GM12872 (cell line): ENCODE data around the gene NME9.

ENCODE experiments used
- TF ChIP-seq, protein P1 (sequence below): IDR thresholded peaks from 3 replicates; pipeline ENCODE4 v1.5.1; 2011; ENCODE audit warnings: low read depth, mild to moderate bottlenecking, low read length, moderate library complexity; ENCODE audit not compliant: insufficient read depth

NME9 gene

DNA sequence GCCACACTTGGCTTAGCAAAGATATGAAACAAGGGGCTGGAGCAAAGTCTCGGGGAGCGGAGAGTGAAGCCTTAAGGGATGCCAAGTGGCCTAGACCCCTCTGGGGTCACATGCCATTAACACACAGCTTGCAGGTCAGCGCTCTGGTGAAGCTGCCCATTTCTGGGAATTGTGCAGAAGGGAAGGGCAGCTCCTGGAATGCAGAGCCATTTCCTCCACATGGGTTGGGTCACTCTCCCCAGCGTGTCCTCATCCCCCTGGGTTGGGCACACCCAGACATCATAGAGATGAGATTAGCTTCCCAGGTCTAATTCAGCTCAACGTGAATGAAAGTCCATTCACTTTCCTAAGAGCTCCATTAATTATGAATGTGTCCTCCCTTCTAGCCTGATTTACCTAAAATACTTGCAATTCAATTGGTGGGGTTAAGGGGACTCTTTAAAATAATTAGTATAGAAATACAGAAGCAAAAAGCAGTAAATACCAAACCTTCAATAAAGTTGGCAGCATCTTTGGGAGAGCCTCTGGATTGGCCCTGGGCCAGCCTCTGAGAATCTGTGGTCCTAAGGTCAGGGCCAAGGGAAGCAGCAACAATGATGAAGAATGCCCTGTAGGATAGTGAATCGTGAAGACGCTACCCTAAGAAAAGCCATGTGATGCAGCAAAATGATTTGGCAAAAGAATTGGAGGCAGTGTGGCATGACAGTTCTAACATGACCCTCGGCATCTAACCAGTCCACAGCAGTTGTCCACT, 36.5 kb upstream of the NME9 start:
- TF ChIP-seq, protein P1, sequence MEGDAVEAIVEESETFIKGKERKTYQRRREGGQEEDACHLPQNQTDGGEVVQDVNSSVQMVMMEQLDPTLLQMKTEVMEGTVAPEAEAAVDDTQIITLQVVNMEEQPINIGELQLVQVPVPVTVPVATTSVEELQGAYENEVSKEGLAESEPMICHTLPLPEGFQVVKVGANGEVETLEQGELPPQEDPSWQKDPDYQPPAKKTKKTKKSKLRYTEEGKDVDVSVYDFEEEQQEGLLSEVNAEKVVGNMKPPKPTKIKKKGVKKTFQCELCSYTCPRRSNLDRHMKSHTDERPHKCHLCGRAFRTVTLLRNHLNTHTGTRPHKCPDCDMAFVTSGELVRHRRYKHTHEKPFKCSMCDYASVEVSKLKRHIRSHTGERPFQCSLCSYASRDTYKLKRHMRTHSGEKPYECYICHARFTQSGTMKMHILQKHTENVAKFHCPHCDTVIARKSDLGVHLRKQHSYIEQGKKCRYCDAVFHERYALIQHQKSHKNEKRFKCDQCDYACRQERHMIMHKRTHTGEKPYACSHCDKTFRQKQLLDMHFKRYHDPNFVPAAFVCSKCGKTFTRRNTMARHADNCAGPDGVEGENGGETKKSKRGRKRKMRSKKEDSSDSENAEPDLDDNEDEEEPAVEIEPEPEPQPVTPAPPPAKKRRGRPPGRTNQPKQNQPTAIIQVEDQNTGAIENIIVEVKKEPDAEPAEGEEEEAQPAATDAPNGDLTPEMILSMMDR: no peak

DNA sequence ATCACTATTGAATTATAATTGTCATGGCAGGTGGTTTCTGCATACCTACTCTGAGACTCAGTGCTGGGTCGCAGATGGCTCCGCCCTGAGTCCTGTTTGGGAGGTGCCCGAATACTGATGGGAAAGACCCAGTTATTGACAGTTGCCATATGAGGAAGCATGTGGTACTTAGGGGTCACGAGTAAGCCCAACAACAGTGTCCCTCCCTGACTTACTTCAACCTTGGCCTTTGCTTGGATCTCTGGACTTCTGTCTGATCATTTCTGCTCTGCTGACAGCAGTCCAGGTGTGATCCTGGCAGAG, 35.6 kb upstream of the NME9 start:
- TF ChIP-seq, protein P1: no peak

DNA sequence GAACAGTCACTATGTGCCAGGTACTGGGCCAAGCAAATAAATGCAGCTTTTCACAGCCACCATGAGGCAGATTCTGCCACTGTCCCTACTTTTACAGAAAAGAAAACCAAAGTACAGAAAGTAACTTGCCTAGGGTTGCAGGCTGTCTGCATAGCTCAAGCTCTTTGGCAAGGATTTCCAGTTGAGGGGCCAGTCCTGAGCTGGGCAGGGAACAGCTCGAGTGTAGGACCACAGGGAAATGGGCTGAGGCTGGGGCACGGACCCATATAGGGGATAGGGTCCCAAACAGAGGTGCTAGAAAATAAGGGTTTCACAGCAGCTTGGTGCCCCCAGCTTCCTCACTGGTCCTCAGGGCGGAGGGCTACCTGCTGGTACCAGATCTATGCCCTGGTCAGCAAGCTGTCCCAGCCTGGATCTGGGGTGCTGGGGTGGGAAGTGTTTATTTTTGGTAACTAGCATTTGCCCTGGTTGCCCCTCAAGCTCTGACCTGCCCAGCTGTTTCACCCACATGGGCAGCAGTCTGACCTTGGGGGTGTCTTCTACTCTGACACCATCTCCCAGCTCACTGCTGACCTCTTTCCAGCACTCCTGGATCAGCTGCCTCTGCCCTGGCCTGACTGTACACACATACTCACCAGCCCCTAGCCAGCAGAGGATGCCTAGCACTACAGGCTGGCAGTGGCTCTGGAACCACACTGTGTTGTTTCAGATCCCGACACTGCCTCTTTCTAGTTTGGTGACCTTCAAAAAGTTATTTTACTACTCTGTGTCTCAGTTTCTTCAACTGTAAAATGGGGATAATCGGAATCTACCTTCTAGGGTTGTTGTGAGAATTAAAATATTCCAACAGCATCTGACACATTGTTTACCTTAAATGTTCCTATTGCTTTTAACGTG, 35.0 kb upstream of the NME9 start:
- TF ChIP-seq, protein P1: no peak

DNA sequence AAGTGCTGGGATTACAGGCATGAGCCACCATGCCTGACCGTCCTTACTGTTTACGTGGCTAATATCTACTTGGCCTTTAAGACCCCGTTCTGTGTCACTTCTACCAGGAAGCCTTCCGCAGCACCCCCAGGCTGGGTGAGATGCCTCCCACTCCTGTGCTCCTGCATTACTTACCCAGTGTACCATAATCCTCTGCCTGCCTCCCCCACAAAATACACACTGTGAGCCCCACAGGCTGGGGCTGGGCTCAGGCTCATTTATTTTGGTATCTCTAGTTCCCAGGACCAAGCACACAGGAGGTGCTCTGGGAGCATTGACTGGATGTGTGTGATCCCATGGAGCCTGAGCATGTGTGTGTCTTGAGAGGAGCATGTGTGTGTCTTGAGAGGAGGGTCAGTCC, 33.7 kb upstream of the NME9 start:
- TF ChIP-seq, protein P1: no peak

DNA sequence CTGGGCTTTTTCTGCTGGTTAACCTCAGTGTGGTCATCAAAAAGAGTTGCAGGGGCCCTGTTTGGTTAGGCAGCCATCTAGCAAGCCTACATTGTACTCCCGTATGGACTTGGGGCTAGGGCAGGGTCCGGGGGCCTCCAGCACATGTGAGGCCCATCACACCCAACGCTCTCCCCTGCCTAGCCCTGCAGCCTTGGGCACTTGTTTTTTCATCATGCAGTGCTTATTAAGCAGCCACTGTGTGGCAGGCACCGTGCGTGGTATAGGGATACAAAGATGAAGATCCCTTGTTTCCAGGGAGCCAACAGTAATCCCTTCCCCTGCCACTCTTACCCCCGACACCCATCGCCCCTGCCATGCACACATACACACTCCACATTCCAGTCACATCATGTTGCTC, 32.9 kb upstream of the NME9 start:
- TF ChIP-seq, protein P1: no peak

DNA sequence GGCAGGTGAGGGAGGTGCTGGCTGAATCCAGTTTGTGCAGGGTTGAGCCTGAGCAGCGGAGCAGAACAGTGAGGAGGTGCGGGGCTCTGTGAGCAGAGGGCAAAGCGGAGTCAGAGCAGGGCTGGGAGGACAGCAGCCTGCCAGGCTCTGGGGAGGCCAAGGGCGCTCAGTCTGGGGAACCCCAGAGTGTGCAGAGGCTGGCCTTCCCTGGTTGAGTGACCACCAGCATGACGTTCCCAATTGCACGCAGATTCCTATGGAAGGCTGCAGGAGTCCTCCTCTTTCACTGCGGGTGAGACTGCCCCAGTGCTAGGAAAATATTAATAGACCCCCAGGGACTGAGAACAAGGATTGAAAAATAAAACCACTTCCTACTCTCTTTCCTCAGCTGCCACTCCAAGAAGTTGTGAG, 31.9 kb upstream of the NME9 start:
- TF ChIP-seq, protein P1: no peak

DNA sequence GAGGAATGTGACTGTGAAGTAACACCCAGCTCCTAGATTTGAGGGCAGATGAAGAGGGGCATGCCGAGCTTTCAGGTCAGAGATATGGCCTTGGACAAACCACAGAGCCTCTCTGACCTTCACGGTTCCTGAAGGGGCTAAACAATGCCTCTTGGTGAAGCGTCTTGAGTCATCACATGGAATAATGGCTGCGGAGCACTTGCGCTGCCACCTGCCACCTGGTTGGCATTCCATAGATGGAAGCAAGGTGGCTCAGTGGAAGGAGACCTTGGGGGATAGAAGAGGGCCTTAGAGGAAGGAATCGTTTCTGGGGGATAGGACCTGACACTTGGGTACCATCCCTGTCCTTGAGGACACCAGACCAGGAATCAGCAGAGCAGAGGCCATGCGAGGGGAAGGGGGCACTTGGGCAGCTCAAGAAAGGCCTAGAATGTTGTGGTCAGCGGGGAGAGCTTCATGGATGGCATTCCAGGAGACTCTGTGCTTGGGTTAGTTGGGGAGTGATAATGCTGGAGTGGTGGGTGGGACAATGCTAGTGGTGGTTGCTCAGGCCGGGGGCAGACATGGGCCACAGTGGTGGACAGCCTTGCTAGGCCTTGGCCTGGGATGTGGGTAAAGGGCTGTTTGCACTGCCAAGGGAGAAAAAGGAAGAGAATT, 31.3 kb upstream of the NME9 start:
- TF ChIP-seq, protein P1: no peak
